ENCODE data around the gene GRID1.

DNA sequence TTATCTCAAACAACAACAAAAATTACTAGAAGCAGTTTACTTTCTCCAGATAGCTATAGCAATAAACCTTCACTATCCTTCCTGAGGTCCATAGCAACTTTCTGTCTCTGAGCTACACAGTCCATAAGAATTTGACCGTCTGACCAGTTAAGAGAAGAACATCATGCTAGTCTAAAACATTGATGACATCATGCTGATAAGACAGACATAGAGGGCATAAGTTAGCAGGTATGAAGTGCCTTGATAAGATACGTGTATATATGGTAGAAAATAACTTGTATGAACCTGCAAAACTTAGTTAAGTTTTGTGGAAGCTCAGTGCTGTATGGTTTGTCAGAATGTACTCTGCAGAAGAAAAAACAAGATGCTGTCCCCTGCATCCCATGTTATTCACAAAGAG, 353.0 kb downstream of the GRID1 start:
- no peak for TF ChIP-seq POLR2A (IDR thresholded peaks at IDR 0.05)
- TF ChIP-seq, protein P1, sequence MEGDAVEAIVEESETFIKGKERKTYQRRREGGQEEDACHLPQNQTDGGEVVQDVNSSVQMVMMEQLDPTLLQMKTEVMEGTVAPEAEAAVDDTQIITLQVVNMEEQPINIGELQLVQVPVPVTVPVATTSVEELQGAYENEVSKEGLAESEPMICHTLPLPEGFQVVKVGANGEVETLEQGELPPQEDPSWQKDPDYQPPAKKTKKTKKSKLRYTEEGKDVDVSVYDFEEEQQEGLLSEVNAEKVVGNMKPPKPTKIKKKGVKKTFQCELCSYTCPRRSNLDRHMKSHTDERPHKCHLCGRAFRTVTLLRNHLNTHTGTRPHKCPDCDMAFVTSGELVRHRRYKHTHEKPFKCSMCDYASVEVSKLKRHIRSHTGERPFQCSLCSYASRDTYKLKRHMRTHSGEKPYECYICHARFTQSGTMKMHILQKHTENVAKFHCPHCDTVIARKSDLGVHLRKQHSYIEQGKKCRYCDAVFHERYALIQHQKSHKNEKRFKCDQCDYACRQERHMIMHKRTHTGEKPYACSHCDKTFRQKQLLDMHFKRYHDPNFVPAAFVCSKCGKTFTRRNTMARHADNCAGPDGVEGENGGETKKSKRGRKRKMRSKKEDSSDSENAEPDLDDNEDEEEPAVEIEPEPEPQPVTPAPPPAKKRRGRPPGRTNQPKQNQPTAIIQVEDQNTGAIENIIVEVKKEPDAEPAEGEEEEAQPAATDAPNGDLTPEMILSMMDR (IDR thresholded peaks at IDR 0.05) = no peak

All from esophagus squamous epithelium (tissue), 4 donors.